Body of pancreas (tissue), 4 donors: ENCODE measurements around the gene SYT14.

Source experiments
- POLR2A ChIP-seq, 3 donors: fragments of 450-650 bp; IDR thresholded peaks; one replicate each; pipeline ENCODE4 v1.6.1; 2016; ENCODE audit warnings: antibody characterized with exemption in 3 of 3, mild to moderate bottlenecking in 2 of 3
- TF ChIP-seq, protein P1 (sequence below), 7 experiments: fragments of 450-650 bp in 4 of 7; fragments of 200-600 bp in 3 of 7; sonication (generic) in 3 of 7; IDR thresholded peaks; one replicate each; pipeline ENCODE4 v1.5.1; 2016 to 2019; ENCODE audit warnings: antibody characterized with exemption in 7 of 7

DNA sequence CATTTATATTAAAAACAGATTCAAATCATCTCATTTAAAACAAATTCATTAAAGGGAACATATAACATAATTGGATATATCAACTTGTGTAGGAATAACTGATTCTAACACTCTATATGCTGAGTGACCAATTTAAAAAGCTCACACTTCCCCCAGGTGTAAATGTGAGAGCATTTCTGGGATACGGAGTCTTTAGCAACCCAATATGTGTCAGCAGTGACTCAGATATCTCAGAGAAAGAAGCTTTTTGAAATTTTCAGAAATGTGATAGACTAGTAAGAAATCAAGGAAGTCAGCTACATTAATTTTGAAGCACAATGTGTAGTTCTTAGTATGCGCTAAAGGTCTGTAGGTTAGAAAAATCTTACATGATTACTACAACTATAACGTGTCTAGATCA, 206.7 kb downstream of the SYT14 start:
- TF ChIP-seq, protein P1, sequence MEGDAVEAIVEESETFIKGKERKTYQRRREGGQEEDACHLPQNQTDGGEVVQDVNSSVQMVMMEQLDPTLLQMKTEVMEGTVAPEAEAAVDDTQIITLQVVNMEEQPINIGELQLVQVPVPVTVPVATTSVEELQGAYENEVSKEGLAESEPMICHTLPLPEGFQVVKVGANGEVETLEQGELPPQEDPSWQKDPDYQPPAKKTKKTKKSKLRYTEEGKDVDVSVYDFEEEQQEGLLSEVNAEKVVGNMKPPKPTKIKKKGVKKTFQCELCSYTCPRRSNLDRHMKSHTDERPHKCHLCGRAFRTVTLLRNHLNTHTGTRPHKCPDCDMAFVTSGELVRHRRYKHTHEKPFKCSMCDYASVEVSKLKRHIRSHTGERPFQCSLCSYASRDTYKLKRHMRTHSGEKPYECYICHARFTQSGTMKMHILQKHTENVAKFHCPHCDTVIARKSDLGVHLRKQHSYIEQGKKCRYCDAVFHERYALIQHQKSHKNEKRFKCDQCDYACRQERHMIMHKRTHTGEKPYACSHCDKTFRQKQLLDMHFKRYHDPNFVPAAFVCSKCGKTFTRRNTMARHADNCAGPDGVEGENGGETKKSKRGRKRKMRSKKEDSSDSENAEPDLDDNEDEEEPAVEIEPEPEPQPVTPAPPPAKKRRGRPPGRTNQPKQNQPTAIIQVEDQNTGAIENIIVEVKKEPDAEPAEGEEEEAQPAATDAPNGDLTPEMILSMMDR (IDR thresholded peaks at IDR 0.05), result no peak
- TF ChIP-seq POLR2A (IDR thresholded peaks at IDR 0.05), result no peak
